B cell (primary cell): Measurements from ENCODE around the gene ZNF764. TPM values are rescaled to one million over a fixed set of nuclear protein-coding genes. Genes with fewer than 3 reads are reported as not detected.
A peak's percentile ranks its signal among the peaks of the same experiment; 100 is the strongest.

Source experiments
- ATAC-seq: fragments of 200-7000 bp; cut with Tn5 transposase; one replicate; pipeline ENCODE4 v1.10.0; 2021; ENCODE audit warnings: low read depth, mild to moderate bottlenecking, moderate number of reproducible peaks, moderate library complexity
- CTCF ChIA-PET: fragments of 350-600 bp; sonication (Branson Sonifier 250); formaldehyde crosslinking; loops from one replicate; lab custom pipeline; 2021; ENCODE audit warnings: antibody characterized with exemption, inconsistent platforms; lab: Charles Lee
- POLR2A ChIA-PET: fragments of 350-600 bp; sonication (Branson Sonifier 250); formaldehyde crosslinking; loops from one replicate; lab custom pipeline; 2021; ENCODE audit warnings: antibody characterized with exemption; lab: Charles Lee
- DNase-seq: peaks from one replicate; pipeline ENCODE4 v3.0.0; 2013
- H2AFZ ChIP-seq: 2 replicates; pipeline ENCODE4 v1.6.1; 2012; ENCODE audit warnings: mild to moderate bottlenecking, low read depth, low read length; ENCODE audit not compliant: insufficient read depth, poor library complexity, severe bottlenecking
- H3K27ac ChIP-seq, 2 donors: 1 replicate in 1 of 2; 2 replicates in 1 of 2; pipeline ENCODE4 v1.5.1; 2012 to 2013; ENCODE audit warnings: low read length in 2 of 2, mild to moderate bottlenecking in 2 of 2, moderate library complexity in 1 of 2
- H3K27me3 ChIP-seq, 4 experiments: fragments of 200-600 bp in 1 of 4; sonication (generic) in 1 of 4; replicated peaks in 1 of 4; 1 replicate in 2 of 4; 2 replicates in 2 of 4; pipeline versions ENCODE4 v1.6.1 to v1.7.0; 2013 to 2016; ENCODE audit warnings: low read length in 3 of 4, mild to moderate bottlenecking in 2 of 4, mixed read lengths in 1 of 4, moderate library complexity in 1 of 4; ENCODE audit not compliant: insufficient read depth in 4 of 4, control insufficient read depth in 3 of 4; ENCODE audit errors: control extremely low read depth in 1 of 4
- H3K36me3 ChIP-seq, 2 experiments: replicated peaks in 1 of 2; 1 replicate in 1 of 2; 2 replicates in 1 of 2; pipeline versions ENCODE4 v1.6.1 to v1.7.1; 2013; ENCODE audit warnings: low read length in 1 of 2; ENCODE audit not compliant: insufficient read depth in 2 of 2, control insufficient read depth in 1 of 2; ENCODE audit errors: control extremely low read depth in 1 of 2, extremely low read depth in 1 of 2
- H3K4me1 ChIP-seq, 2 donors: fragments of 200-600 bp in 1 of 2; sonication (generic) in 1 of 2; 1 replicate in 1 of 2; 2 replicates in 1 of 2; pipeline versions ENCODE4 v1.5.1 to v1.6.1; 2013 to 2017; ENCODE audit warnings: low read length in 2 of 2; ENCODE audit not compliant: control insufficient read depth in 2 of 2, insufficient read depth in 2 of 2
- H3K4me2 ChIP-seq: replicated peaks from 2 replicates; pipeline ENCODE3; 2012; ENCODE audit warnings: mild to moderate bottlenecking, low read depth, low read length; ENCODE audit not compliant: poor library complexity, severe bottlenecking
- H3K4me3 ChIP-seq, 5 experiments: fragments of 200-600 bp in 1 of 5; sonication (generic) in 1 of 5; 1 replicate in 3 of 5; 2 replicates in 2 of 5; pipeline versions ENCODE4 v1.5.1 to v1.7.0; 2011 to 2016; ENCODE audit warnings: low read length in 4 of 5, mild to moderate bottlenecking in 4 of 5, low read depth in 2 of 5, control low read depth in 1 of 5, moderate library complexity in 1 of 5; ENCODE audit not compliant: insufficient read depth in 1 of 5; ENCODE audit errors: control extremely low read depth in 1 of 5, extremely low read depth in 1 of 5
- H3K79me2 ChIP-seq: fragments of 200-600 bp; sonication (generic); one replicate; pipeline ENCODE4 v1.6.0; 2016; ENCODE audit warnings: low read length; ENCODE audit not compliant: control insufficient read depth, insufficient read depth
- H3K9ac ChIP-seq: fragments of 200-600 bp; sonication (generic); 2 replicates; pipeline ENCODE4 v1.6.1; 2017; ENCODE audit warnings: mild to moderate bottlenecking, low read length, moderate library complexity
- H3K9me3 ChIP-seq, 3 donors: one replicate each; pipeline versions ENCODE4 v1.6.1 to v1.7.1; 2013; ENCODE audit warnings: low read length in 2 of 3; ENCODE audit not compliant: control insufficient read depth in 2 of 3, insufficient read depth in 1 of 3; ENCODE audit errors: control extremely low read depth in 1 of 3
- H4K20me1 ChIP-seq: 2 replicates; pipeline ENCODE4 v1.6.0; 2012; ENCODE audit warnings: mild to moderate bottlenecking, low read length; ENCODE audit not compliant: insufficient read depth, control insufficient read depth, poor library complexity, severe bottlenecking
- H3K27ac Mint-ChIP-seq: one replicate; pipeline ENCODE4 v1.8.0; 2021; ENCODE audit warnings: mixed read lengths
- H3K27me3 Mint-ChIP-seq: one replicate; pipeline ENCODE4 v1.8.0; 2021; ENCODE audit warnings: mixed read lengths
- H3K4me1 Mint-ChIP-seq: one replicate; pipeline ENCODE4 v1.8.0; 2021; ENCODE audit warnings: mixed read lengths
- H3K4me3 Mint-ChIP-seq: one replicate; pipeline ENCODE4 v1.8.0; 2021; ENCODE audit warnings: mixed read lengths
- H3K9me3 Mint-ChIP-seq: one replicate; pipeline ENCODE4 v1.8.0; 2022; ENCODE audit warnings: mixed read lengths; ENCODE audit not compliant: insufficient read depth
- CTCF ChIP-seq: fragments of 200-600 bp; IDR thresholded peaks from one replicate; pipeline ENCODE4 v1.8.0; 2022; ENCODE audit warnings: antibody characterized with exemption, mild to moderate bottlenecking
- EZH2 ChIP-seq: IDR thresholded peaks from 2 replicates; pipeline ENCODE4 v1.6.1; 2012; ENCODE audit warnings: borderline replicate concordance, low read depth, mild to moderate bottlenecking, moderate library complexity, low read length; ENCODE audit not compliant: insufficient read depth, poor library complexity, severe bottlenecking
- WGBS: methylation state at CpG from one replicate; pipeline ENCODE4 v1.1.5; 2013; ENCODE audit warnings: missing lambda C conversion rate; ENCODE audit not compliant: insufficient coverage; 5-methylcytosine and 5-hydroxymethylcytosine counted together
- intact Hi-C: fragments of 100-400 bp; cut with micrococcal nuclease; formaldehyde crosslinking; loops from one replicate; pipeline ENCODE4 v1.10.0; 2022
- polyA plus RNA-seq: library from polyadenylated mRNA; depleted of rRNA; stranded (reverse); fragments of >200 nt; gene quantifications from 2 replicates; pipeline ENCODE4 v1.2.3, GENCODE V29; 2012
- total RNA-seq, 2 donors: library from RNA; stranded (reverse); fragments of 120-200 nt in 1 of 2; gene quantifications; 1 replicate in 1 of 2; 2 replicates in 1 of 2; pipeline versions ENCODE4 v1.2.3 to v1.2.4, GENCODE V29; 2013 to 2022

The ZNF764 gene
- total and polyA plus RNA-seq, 2 donors (not counting 1 experiment from before 2014, with no cell fraction given): 12.6 to 20.9 TPM

DNA sequence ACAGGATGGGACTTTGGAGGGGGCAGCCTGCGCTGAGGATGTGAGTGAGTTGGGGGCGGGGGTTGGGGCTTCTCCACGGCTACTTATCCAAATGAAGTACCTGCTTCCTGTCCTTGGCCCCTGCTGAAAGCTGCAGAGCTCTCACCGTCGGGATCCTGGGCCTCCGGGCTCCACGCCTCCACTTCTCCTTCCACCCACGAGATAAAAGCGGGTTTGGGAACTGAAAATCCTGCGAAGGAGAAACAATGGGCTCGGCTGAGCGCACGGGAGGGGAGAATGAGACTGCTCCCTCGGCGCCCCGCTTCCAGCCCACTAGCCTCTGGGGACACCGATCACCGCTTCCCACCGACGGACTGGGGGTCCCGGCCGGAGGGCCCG, 26.8 kb upstream of the ZNF764 start:
- TF ChIP-seq EZH2 (no peak), CTCF (no peak)
- Mint-ChIP-seq H3K4me3 (peak overlapping the region; percentile 85), H3K4me1 (peaks cover 22% of the 10 kb centered on the region), H3K27me3 (no peaks in the 10 kb centered on the region), H3K9me3 (no peaks in the 10 kb centered on the region), H3K27ac (peak overlapping the region; percentile 71)
- ChIA-PET CTCF (interaction anchor here (0.7 to 3.1 kb wide), 6 partner anchors 13 to 155 kb away, joined by 4 to 14 read pairs (median 7); partner anchors contain the start of genes DCTPP1, ZNF689 and ZNF764), POLR2A (interaction anchor here (0.8 to 2.3 kb wide), 5 partner anchors 13 to 30 kb away, joined by 3 to 18 read pairs (median 4); partner anchors contain the start of genes ZNF688 and ZNF764)
- peak overlapping the region; percentile 15 to 89 (median 73) for H3K4me3 ChIP-seq
- 1% methylated on average over 22 of the region's 23 CpGs for WGBS
- peaks cover 8 to 21% of the 10 kb centered on the region in 2 donors for H3K4me1 ChIP-seq
- H3K9ac ChIP-seq: peak overlapping the region; percentile 69
- H2AFZ ChIP-seq: peak overlapping the region; percentile 99
- ATAC-seq: peak; percentile 11
- H3K4me2 ChIP-seq: peak overlapping the region; percentile 81
- peaks cover 14% of the 10 kb centered on the region for H3K79me2 ChIP-seq
- peaks cover 0 to 19% of the 10 kb centered on the region in 2 experiments for H3K36me3 ChIP-seq
- intact Hi-C loops: loop anchor here (1.0 to 2.0 kb wide), 7 partner anchors 13 to 155 kb away; partner anchors contain the start of genes DCTPP1, ZNF689, ZNF764 and ZNF768
- H3K27ac ChIP-seq: peak overlapping the region; percentile 29 to 82
- no peak for DNase-seq
- H4K20me1 ChIP-seq: no peaks in the 10 kb centered on the region
- no peaks in the 10 kb centered on the region for H3K27me3 ChIP-seq
- H3K9me3 ChIP-seq: no peaks in the 10 kb centered on the region

- ATAC-seq (no peak), DNase-seq (no peak)
- Mint-ChIP-seq H3K27me3 (no peaks in the 10 kb centered on the region), H3K27ac (no peak overlapping the region), H3K4me3 (no peak overlapping the region), H3K4me1 (peaks cover 21% of the 10 kb centered on the region), H3K9me3 (no peaks in the 10 kb centered on the region)
- Histone ChIP-seq H3K27me3 (no peaks in the 10 kb centered on the region), H3K79me2 (peaks cover 14% of the 10 kb centered on the region), H3K9ac (no peak overlapping the region), H3K27ac (no peak overlapping the region), H3K4me1 (peaks cover 8 to 21% of the 10 kb centered on the region in 2 donors), H3K4me2 (no peak overlapping the region), H3K36me3 (peaks cover 0 to 22% of the 10 kb centered on the region in 2 experiments), H3K9me3 (no peaks in the 10 kb centered on the region), H4K20me1 (no peaks in the 10 kb centered on the region), H2AFZ (no peak overlapping the region), H3K4me3 (no peak overlapping the region)
- TF ChIP-seq EZH2 (no peak), CTCF (no peak)
- POLR2A ChIA-PET: no interaction called here
- WGBS: 97% methylated on average over 48 of the region's 48 CpGs
- intact Hi-C loops: no loop called here
- CTCF ChIA-PET: no interaction called here
Measured at GRCh38 chr16:30582611-30583340, 24.6 kb upstream of the ZNF764 start.
